Measurements from ENCODE around the gene NSRP1. TPM values are rescaled to one million over a fixed set of nuclear protein-coding genes. Genes with fewer than 3 reads are reported as not detected.
A peak's percentile ranks its signal among the peaks of the same experiment; 100 is the strongest.
"Not testable (repeated sequence)": the region's sequence is repeated elsewhere in the genome, so short reads cannot be mapped to it uniquely, and the experiment has no call there.

NSRP1 gene
- 12.4 and 16.3 TPM in 2 replicates for total RNA-seq
- polyA plus RNA-seq (2012) = 16.5 TPM

GRCh38 chr17:30116661-30117551 is at the start of gene NSRP1:
Gene NSRP1 (plus strand): TSS chr17:30116816. CDS start chr17:30116844, 28 bp downstream.
- peak; percentile 97 for DNase-seq (ENCODE audit: low read depth)

DNA sequence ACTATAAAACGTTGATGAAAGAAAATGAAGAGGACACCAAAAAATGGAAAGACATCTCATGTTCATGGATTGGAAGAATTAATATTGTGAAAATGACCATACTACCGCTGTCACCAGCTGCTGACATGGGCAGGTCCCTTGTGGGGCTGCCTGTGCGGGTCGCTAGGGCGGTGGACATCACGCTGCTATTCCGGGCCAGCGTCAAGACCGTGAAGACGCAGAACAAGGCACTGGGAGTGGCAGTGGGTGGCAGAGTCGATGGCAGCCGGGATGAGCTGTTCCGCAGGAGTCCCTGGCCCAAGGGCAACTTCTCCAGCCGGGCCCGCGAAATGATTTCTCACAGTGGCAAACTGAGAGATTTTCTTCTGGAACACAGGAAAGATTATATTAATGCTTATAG is 48.2 kb upstream of the NSRP1 start:
- no peak for DNase-seq (ENCODE audit: low read depth)

DNA sequence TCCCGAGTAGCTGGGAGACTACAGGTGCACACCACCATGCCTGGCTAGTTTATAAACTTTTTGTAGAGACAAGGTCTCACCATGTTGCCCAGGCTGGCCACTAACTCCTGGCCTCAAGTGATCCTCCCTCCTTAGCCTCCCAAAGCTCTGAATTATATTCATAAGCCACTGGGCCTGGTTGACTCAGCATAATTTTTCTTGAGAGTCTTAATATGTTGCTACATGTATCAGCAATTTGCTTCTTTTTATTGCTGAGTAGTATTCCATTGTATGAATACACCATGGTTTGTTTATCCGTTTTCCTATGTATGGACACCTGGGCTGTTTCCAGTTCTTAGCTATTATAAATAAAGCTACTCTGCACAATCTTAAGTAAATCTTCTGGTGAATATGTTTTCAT is 42.4 kb upstream of the NSRP1 start:
- DNase-seq (ENCODE audit: low read depth) = no peak

- DNase-seq (ENCODE audit: low read depth) = no peak
Measured at GRCh38 chr17:30074730-30075129, 41.9 kb upstream of the NSRP1 start.

- DNase-seq (ENCODE audit: low read depth) = no peak
Measured at GRCh38 chr17:30082773-30083172, 33.8 kb upstream of the NSRP1 start.

- no peak for DNase-seq (ENCODE audit: low read depth)
Measured at GRCh38 chr17:30084788-30085187, 31.8 kb upstream of the NSRP1 start.

- no peak for DNase-seq (ENCODE audit: low read depth)
Measured at GRCh38 chr17:30086896-30087295, 29.7 kb upstream of the NSRP1 start.

DNA sequence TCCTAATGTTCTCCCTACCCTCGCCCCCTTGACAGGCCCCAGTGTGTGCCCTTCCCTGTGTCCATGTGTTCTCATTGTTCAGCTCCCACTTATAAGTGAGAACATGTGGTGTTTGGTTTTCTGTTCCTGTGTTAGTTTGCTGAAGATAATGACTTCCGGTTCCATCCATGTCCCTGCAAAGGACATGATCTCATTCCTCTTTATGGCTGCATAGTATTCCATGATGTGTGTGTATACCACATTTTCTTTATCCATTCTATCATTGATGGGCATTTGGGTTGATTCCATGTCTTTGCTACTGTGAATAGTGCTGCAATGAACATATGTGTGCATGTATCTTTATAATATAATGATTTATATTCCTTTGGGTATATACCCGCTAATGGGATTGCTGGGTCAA is 29.2 kb upstream of the NSRP1 start:
- DNase-seq (ENCODE audit: low read depth) = not testable (repeated sequence)

- no peak for DNase-seq (ENCODE audit: low read depth)
Measured at GRCh38 chr17:30091121-30091670, 25.4 kb upstream of the NSRP1 start.

DNA sequence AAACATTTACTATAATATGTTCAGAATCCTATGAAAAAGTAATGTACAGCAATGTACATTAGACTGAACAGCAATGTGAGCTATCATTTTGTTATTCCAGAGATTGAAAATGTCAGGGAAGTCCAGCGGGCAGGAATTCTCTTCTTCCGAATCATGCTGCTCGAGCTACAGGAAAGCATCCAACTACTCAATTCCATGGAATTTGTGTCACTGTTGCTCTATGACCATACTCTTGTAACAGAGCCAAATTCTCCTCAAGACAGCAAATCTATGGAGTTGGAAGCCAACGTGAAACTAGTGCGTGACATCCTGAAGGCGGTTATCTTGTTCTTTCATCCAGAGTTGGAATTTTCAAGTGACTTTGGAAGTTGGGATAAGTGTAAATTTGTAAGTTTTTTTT is 24.8 kb upstream of the NSRP1 start:
- DNase-seq (ENCODE audit: low read depth) = peak; percentile 52

DNA sequence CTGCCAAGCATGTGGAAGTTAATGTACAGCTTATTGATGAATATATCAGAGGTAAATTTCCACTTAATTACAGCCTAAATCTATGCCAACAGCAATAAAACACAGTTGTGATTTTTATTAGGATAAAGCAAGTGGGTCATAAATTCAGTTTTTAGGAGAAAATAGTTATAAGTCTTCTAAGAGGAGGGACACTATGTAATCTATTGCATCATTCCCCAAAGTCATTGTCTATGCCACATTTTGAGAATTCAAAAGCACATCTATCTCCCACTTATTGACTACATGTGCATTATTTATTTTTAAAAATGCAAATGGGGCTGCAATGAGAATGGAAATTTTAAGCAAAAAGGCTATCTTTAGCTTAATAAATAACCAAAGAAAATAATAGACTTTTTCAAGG is 23.7 kb upstream of the NSRP1 start:
- DNase-seq (ENCODE audit: low read depth) = no peak

DNA sequence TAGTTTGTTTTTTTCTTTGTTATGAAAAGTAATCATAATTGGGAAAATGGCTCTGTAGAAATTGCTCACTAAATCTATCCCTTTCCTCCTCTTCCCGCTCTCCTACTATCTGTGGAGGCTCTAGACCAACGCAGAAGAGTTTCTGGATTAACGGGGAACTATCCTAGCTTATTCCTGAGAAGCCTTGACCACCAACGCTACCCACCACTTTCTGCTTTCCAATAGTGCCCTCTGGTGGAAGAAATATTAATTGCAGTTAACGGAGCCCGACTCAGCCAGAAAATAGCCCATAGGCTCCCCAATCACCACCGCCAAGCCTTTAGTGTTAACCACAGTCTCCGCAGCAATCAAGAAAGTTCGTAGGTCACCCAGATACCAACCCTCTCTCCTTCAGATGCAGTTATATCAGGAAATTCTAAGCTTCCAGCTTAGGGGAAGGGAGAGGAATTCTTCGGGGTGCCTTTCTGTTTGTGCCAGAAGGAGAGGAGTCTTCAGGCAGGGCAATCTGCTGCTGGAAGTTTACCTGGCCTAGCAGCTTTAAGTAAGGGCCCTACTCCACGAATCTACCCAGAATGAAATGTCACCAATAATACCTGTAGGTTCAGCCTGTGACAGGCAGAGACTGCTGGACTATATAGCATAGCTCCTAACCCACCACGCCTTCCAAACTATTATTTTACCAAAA is 23.0 kb upstream of the NSRP1 start:
- DNase-seq (ENCODE audit: low read depth) = peak; percentile 78

DNA sequence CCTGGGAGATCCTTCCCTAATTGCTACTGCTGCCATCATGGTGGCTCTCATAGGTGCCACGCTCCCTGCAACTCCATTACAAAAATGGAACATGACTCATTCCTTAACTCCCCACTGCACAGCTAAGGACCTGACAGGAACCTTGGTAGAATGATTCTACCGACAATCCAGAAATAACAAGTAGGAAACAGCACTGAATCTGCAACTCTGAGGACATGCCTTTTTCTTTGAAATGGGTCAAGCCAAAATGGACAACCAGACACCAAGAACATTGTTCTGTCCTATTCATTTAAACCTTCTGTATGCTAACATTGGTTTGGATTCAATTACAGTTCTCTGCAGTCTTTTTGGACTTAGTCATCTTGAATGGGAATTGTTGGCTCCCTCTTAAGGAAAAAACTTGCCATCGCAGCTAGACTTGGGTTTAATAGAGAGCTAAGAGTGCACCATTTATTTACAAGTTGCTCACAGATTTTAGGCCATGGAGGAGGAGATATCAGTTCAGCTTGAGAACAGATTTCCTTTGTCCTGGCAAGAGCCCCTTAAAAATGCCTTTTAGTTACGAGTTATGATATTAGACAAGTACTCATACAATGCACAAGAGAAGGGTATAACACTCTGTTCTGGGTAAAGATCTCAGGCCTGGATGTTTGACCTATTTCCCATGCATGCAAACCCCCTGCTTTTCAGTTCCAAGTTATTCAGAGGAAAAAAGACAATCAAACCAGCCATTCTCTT is 20.9 kb upstream of the NSRP1 start:
- DNase-seq (ENCODE audit: low read depth) = peak; percentile 81

DNA sequence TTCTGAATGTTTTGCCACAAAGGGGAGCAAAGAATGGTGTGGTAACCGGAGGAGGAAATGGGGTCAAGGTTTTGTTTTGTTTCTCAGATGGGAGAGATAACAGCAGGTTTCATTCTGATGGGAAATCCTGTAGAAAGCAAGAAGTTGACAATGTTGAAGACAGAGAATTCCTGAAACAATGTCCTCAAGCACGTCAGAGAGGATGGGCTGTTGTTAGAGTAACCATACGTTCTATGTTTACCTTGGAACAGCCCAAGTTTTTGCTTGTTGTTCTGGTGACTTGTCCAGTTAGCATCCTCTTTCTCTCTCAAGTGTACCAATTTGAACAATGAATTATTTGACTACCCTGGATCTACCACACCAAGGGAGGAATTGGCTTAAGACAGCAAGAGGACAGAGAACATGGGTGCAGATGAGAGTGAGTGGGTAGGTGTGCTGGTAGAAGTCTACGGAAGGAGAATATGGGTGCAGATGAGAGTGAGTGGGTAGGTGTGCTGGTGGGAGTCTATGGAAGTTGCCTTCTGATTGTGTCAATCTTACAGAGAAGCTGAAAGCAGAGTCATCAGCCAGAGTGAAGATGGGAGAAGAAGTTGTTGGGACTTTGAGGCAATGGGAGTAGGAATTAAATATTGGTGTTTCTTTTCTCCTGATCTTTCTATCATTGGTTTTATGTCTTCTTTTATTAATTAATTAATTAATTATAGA is 14.8 kb upstream of the NSRP1 start:
- DNase-seq (ENCODE audit: low read depth) = no peak

DNA sequence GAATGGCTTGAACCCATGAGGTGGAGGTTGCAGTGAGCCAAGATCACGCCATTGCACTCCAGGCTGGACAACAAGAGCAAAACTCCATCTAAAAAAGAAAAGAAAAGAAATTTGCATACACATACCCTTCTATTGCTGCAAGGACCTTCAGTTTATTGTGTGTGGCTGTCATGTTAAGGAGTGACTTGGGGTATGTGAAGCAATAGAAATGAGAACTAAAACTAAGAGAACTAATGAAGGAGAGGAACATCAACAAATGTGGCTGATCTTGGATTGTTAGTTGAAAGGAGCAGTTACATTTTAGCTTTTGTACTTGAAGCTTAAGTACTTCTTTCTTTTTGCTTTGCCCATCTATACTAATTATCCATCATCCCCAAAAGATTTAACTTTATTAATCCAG is 12.7 kb upstream of the NSRP1 start:
- DNase-seq (ENCODE audit: low read depth) = no peak

- peak; percentile 83 for DNase-seq (ENCODE audit: low read depth)
Measured at GRCh38 chr17:30104575-30105339, 11.9 kb upstream of the NSRP1 start.

- no peak for DNase-seq (ENCODE audit: low read depth)
Measured at GRCh38 chr17:30112794-30113193, 3.8 kb upstream of the NSRP1 start.

DNA sequence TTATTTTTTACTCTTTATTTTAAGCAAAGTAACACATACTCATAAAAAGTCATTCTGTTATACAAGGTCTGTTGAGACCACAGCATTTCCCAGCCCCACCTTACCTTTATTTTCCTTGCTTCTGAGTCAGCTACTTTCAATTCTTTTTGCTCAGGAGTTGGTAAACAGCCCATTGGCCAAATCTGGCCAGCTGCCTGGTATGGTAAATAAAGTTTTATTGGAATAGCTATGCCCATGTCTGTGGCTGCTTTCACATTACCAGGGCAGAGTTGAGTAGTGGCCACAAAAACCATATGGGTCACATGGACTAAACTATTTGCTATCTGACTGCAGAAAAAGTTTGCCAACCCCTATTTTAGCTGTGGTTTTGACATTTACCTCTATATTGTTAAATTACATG is 3.4 kb upstream of the NSRP1 start:
- peak; percentile 47 for DNase-seq (ENCODE audit: low read depth)

- no peak for DNase-seq (ENCODE audit: low read depth)
Measured at GRCh38 chr17:30116345-30116660, 313 bp upstream of the NSRP1 start.

DNA sequence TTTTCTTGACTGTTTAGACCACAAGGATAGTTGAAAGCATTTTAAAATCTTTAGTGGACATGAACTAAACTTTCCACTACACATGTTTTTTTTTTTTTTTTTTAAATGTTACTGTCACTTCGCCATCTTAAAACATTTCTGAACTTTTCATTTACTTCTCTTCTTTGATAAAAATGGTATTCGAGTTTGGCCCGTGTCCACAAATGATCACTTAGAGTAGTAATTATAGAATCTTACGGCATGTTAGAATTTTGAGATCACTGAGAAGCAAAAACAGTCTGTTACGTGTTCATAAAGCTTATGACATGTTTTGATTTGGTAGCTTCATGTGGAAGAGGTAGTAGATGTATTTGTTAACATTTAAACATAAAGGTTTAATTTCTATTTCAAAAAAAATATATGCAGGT is 1.1 kb downstream of the NSRP1 start:
- peak; percentile 7 for DNase-seq (ENCODE audit: low read depth)
